Osteocyte (in vitro differentiated cells): ENCODE measurements around the gene MTA3. TPM values are rescaled to one million over a fixed set of nuclear protein-coding genes. Genes with fewer than 3 reads are reported as not detected.

Experiments used
- DNase-seq: peaks from one replicate; pipeline ENCODE4 v3.0.0; 2021; ENCODE audit warnings: mixed read lengths; ENCODE audit not compliant: unreplicated experiment; ENCODE audit errors: extremely low spot score
- H3K27ac Mint-ChIP-seq: one replicate; pipeline ENCODE4 v1.8.0; 2021; ENCODE audit warnings: mild to moderate bottlenecking, mixed read lengths; ENCODE audit not compliant: unreplicated experiment
- H3K27me3 Mint-ChIP-seq: one replicate; pipeline ENCODE4 v1.8.0; 2021; ENCODE audit warnings: mixed read lengths; ENCODE audit not compliant: unreplicated experiment
- H3K36me3 Mint-ChIP-seq: one replicate; pipeline ENCODE4 v1.8.0; 2021; ENCODE audit warnings: mixed read lengths; ENCODE audit not compliant: unreplicated experiment
- H3K4me1 Mint-ChIP-seq: one replicate; pipeline ENCODE4 v1.8.0; 2021; ENCODE audit warnings: mixed read lengths; ENCODE audit not compliant: unreplicated experiment
- H3K4me3 Mint-ChIP-seq: one replicate; pipeline ENCODE4 v1.8.0; 2021; ENCODE audit warnings: mild to moderate bottlenecking, moderate library complexity, mixed read lengths; ENCODE audit not compliant: unreplicated experiment
- H3K9me3 Mint-ChIP-seq: one replicate; pipeline ENCODE4 v1.8.0; 2021; ENCODE audit warnings: mixed read lengths; ENCODE audit not compliant: unreplicated experiment
- total RNA-seq: library from RNA; stranded (reverse); gene quantifications from 2 replicates; pipeline ENCODE4 v1.2.1, GENCODE V29; 2021
- TF ChIP-seq, protein P1 (sequence below): fragments of 200-600 bp; sonication (generic); IDR thresholded peaks from 2 replicates; pipeline ENCODE4 v1.5.0; 2021; ENCODE audit warnings: antibody characterized with exemption, mild to moderate bottlenecking, moderate library complexity

Gene MTA3
- total RNA-seq, 1 donor from 2014 or later: 49.2 TPM

- Mint-ChIP-seq H3K4me1 (no peaks in the 10 kb centered on the region), H3K27me3 (no peaks in the 10 kb centered on the region), H3K9me3 (no peaks in the 10 kb centered on the region), H3K4me3 (no peak overlapping the region), H3K36me3 (no peaks in the 10 kb centered on the region), H3K27ac (no peak overlapping the region)
- TF ChIP-seq, protein P1, sequence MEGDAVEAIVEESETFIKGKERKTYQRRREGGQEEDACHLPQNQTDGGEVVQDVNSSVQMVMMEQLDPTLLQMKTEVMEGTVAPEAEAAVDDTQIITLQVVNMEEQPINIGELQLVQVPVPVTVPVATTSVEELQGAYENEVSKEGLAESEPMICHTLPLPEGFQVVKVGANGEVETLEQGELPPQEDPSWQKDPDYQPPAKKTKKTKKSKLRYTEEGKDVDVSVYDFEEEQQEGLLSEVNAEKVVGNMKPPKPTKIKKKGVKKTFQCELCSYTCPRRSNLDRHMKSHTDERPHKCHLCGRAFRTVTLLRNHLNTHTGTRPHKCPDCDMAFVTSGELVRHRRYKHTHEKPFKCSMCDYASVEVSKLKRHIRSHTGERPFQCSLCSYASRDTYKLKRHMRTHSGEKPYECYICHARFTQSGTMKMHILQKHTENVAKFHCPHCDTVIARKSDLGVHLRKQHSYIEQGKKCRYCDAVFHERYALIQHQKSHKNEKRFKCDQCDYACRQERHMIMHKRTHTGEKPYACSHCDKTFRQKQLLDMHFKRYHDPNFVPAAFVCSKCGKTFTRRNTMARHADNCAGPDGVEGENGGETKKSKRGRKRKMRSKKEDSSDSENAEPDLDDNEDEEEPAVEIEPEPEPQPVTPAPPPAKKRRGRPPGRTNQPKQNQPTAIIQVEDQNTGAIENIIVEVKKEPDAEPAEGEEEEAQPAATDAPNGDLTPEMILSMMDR: no peak
- peak; percentile 67 for DNase-seq
Observed at GRCh38 chr2:42786561-42787345, 218.3 kb downstream of the MTA3 start.

GRCh38 chr2:42787424-42787787 lies 219.0 kb downstream of the MTA3 start:
- Mint-ChIP-seq H3K36me3 (no peaks in the 10 kb centered on the region), H3K27ac (no peak overlapping the region), H3K27me3 (peaks cover 2% of the 10 kb centered on the region), H3K4me1 (peaks cover 3% of the 10 kb centered on the region), H3K9me3 (no peaks in the 10 kb centered on the region), H3K4me3 (no peak overlapping the region)
- DNase-seq: peak; percentile 56
- TF ChIP-seq, protein P1: no peak

GRCh38 chr2:42787788-42788477 lies 219.5 kb downstream of the MTA3 start:
- no peak overlapping the region for H3K4me3 Mint-ChIP-seq
- TF ChIP-seq, protein P1: no peak
- H3K9me3 Mint-ChIP-seq: no peaks in the 10 kb centered on the region
- DNase-seq: peak; percentile 77
- H3K4me1 Mint-ChIP-seq: peaks cover 3% of the 10 kb centered on the region
- no peak overlapping the region for H3K27ac Mint-ChIP-seq
- no peaks in the 10 kb centered on the region for H3K36me3 Mint-ChIP-seq
- peaks cover 2% of the 10 kb centered on the region for H3K27me3 Mint-ChIP-seq

- peaks cover 6% of the 10 kb centered on the region for H3K4me1 Mint-ChIP-seq
- DNase-seq: no peak
- H3K4me3 Mint-ChIP-seq: no peak overlapping the region
- TF ChIP-seq, protein P1: no peak
- H3K36me3 Mint-ChIP-seq: no peaks in the 10 kb centered on the region
- no peaks in the 10 kb centered on the region for H3K9me3 Mint-ChIP-seq
- peaks cover 2% of the 10 kb centered on the region for H3K27me3 Mint-ChIP-seq
- no peak overlapping the region for H3K27ac Mint-ChIP-seq
Observed at GRCh38 chr2:42788478-42788793, 220.0 kb downstream of the MTA3 start.

DNA sequence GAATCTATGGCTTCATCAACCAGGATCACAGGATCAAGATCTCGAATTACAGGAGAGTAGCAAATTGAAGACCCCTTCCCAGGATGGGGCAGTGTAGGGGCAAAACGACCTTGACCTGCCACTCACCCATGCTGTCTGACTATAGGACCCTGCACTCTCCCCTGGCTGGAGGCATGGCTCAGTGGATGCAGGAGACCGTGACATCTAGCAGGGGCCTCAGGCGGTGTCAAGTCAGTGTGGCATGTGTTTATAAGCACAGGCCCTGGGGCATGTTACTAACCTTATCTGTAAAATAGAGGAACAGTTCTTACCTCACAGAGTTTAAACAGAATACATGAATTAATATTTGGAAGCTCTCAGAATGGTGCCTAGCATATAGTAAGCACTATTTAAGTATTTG lies 220.4 kb downstream of the MTA3 start:
- no peaks in the 10 kb centered on the region for H3K9me3 Mint-ChIP-seq
- TF ChIP-seq, protein P1: no peak
- DNase-seq: peak; percentile 57
- H3K4me1 Mint-ChIP-seq: peaks cover 10% of the 10 kb centered on the region
- H3K4me3 Mint-ChIP-seq: no peak overlapping the region
- no peaks in the 10 kb centered on the region for H3K36me3 Mint-ChIP-seq
- peaks cover 2% of the 10 kb centered on the region for H3K27me3 Mint-ChIP-seq
- no peak overlapping the region for H3K27ac Mint-ChIP-seq
